Measurements from ENCODE around the gene LAMA5.

LAMA5 gene

GRCh38 chr20:62299666-62300236 lies 67.4 kb downstream of the LAMA5 start:
- Histone ChIP-seq H4K20me1 (peaks cover 14 to 22% (median 17%) of the 10 kb centered on the region in 11 experiments), H3K27me3 (no peaks in the 10 kb centered on the region), H3K9ac (0 out of 22 replicates have a peak overlapping the region, but pooled peaks of 1 of the 11 experiments have one; percentile 13), H3K27ac (no peak overlapping the region), H3K4me2 (no peak overlapping the region), H3K4me3 (no peak overlapping the region), H3K9me3 (replicated peaks in 1 of 11) (no peaks in the 10 kb centered on the region), H3K36me3 (peaks cover 10 to 37% (median 12%) of the 10 kb centered on the region in 11 experiments), H3K4me1 (peaks cover 16 to 48% (median 24%) of the 10 kb centered on the region in 10 experiments)
- no peak for TF ChIP-seq Cebpa-rat (IDR thresholded peaks at IDR 0.05)

GRCh38 chr20:62298577-62299249 lies 68.4 kb downstream of the LAMA5 start:
- 0 out of 22 replicates have a peak overlapping the region, but pooled peaks of 1 of the 11 experiments have one; percentile 19 for H3K9ac ChIP-seq
- no peak for TF ChIP-seq Cebpa-rat (IDR thresholded peaks at IDR 0.05)
- H3K9me3 ChIP-seq (replicated peaks in 1 of 11) = no peaks in the 10 kb centered on the region
- H4K20me1 ChIP-seq = peaks cover 4 to 11% (median 7%) of the 10 kb centered on the region in 11 experiments
- H3K27ac ChIP-seq = no peak overlapping the region
- no peak overlapping the region for H3K4me2 ChIP-seq
- H3K27me3 ChIP-seq = no peaks in the 10 kb centered on the region
- H3K4me1 ChIP-seq = peaks cover 17 to 48% (median 24%) of the 10 kb centered on the region in 10 experiments
- peaks cover 0 to 26% (median 2%) of the 10 kb centered on the region in 11 experiments; a peak in 14 of 22 replicates for H3K36me3 ChIP-seq
- H3K4me3 ChIP-seq = no peak overlapping the region

- peak overlapping the region in 3 of 11 experiments; percentile 8 to 14 (median 9); a peak in 2 of 22 replicates for H3K9ac ChIP-seq
- H3K4me1 ChIP-seq = peaks cover 27 to 59% (median 34%) of the 10 kb centered on the region in 10 experiments
- no peaks in the 10 kb centered on the region for H3K27me3 ChIP-seq
- H3K4me2 ChIP-seq = no peak overlapping the region
- no peak overlapping the region for H3K4me3 ChIP-seq
- no peaks in the 10 kb centered on the region for H3K9me3 ChIP-seq (replicated peaks in 1 of 11)
- H3K27ac ChIP-seq = no peak overlapping the region
- TF ChIP-seq Cebpa-rat (IDR thresholded peaks at IDR 0.05) = no peak
- peaks cover 0 to 26% (median 0%) of the 10 kb centered on the region in 11 experiments; a peak in 5 of 22 replicates for H3K36me3 ChIP-seq
- peaks cover 0 to 4% (median 0%) of the 10 kb centered on the region in 11 experiments; a peak in 1 of 22 replicates for H4K20me1 ChIP-seq
Observed at GRCh38 chr20:62297449-62298227, 69.5 kb downstream of the LAMA5 start.

GRCh38 chr20:62296724-62297448 lies 70.2 kb downstream of the LAMA5 start:
- TF ChIP-seq Cebpa-rat (IDR thresholded peaks at IDR 0.05) = no peak
- H4K20me1 ChIP-seq = peaks cover 0 to 4% (median 0%) of the 10 kb centered on the region in 11 experiments; a peak in 1 of 22 replicates
- no peaks in the 10 kb centered on the region for H3K9me3 ChIP-seq (replicated peaks in 1 of 11)
- H3K4me1 ChIP-seq = peaks cover 35 to 66% (median 42%) of the 10 kb centered on the region in 10 experiments
- H3K36me3 ChIP-seq = peaks cover 0 to 29% (median 1%) of the 10 kb centered on the region in 11 experiments; a peak in 6 of 22 replicates
- H3K4me3 ChIP-seq = no peak overlapping the region
- H3K27me3 ChIP-seq = no peaks in the 10 kb centered on the region
- H3K4me2 ChIP-seq = no peak overlapping the region
- H3K27ac ChIP-seq = no peak overlapping the region
- peak overlapping the region in 2 of 11 experiments; percentile 8 to 9; a peak in 2 of 22 replicates for H3K9ac ChIP-seq

GRCh38 chr20:62294516-62294915 lies 72.6 kb downstream of the LAMA5 start:
- Histone ChIP-seq H3K4me1 (peaks cover 38 to 68% (median 44%) of the 10 kb centered on the region in 10 experiments), H4K20me1 (peaks cover 0 to 4% (median 0%) of the 10 kb centered on the region in 11 experiments; a peak in 1 of 22 replicates), H3K27ac (peak overlapping the region in 10 of 11 experiments; percentile 43 to 74 (median 64); a peak in 18 of 22 replicates), H3K4me3 (peak overlapping the region in 1 of 10 experiments; percentile 23; a peak in 2 of 20 replicates), H3K36me3 (peaks cover 0 to 53% (median 6%) of the 10 kb centered on the region in 11 experiments; a peak in 10 of 22 replicates), H3K9ac (peak overlapping the region in 7 of 11 experiments; percentile 2 to 52 (median 37); a peak in 10 of 22 replicates), H3K4me2 (peak overlapping the region; percentile 68 to 90 (median 78)), H3K9me3 (replicated peaks in 1 of 11) (no peaks in the 10 kb centered on the region), H3K27me3 (no peaks in the 10 kb centered on the region)
- no peak for TF ChIP-seq Cebpa-rat (IDR thresholded peaks at IDR 0.05)

GRCh38 chr20:62293946-62294345 lies 73.2 kb downstream of the LAMA5 start:
- H3K9ac ChIP-seq = peak overlapping the region; percentile 11 to 52 (median 37); a peak in 17 of 22 replicates
- H3K4me1 ChIP-seq = peaks cover 38 to 68% (median 44%) of the 10 kb centered on the region in 10 experiments
- H3K36me3 ChIP-seq = peaks cover 0 to 59% (median 9%) of the 10 kb centered on the region in 11 experiments; a peak in 13 of 22 replicates
- H3K4me3 ChIP-seq = peak overlapping the region in 2 of 10 experiments; percentile 1; a peak in 1 of 20 replicates
- H3K4me2 ChIP-seq = peak overlapping the region; percentile 68 to 90 (median 78)
- peak overlapping the region; percentile 37 to 74 (median 63); a peak in 21 of 22 replicates for H3K27ac ChIP-seq
- H3K27me3 ChIP-seq = no peaks in the 10 kb centered on the region
- H4K20me1 ChIP-seq = peaks cover 0 to 4% (median 0%) of the 10 kb centered on the region in 11 experiments; a peak in 1 of 22 replicates
- H3K9me3 ChIP-seq (replicated peaks in 1 of 11) = no peaks in the 10 kb centered on the region
- TF ChIP-seq Cebpa-rat (IDR thresholded peaks at IDR 0.05) = no peak

- peaks cover 0 to 60% (median 9%) of the 10 kb centered on the region in 11 experiments; a peak in 13 of 22 replicates for H3K36me3 ChIP-seq
- H3K9ac ChIP-seq = peak overlapping the region in 8 of 11 experiments; percentile 11 to 52 (median 38); a peak in 11 of 22 replicates
- 0 out of 20 replicates have a peak overlapping the region, but pooled peaks of 1 of the 10 experiments have one; percentile 1 for H3K4me3 ChIP-seq
- peak overlapping the region; percentile 37 to 74 (median 63); a peak in 20 of 22 replicates for H3K27ac ChIP-seq
- no peak for TF ChIP-seq Cebpa-rat (IDR thresholded peaks at IDR 0.05)
- no peaks in the 10 kb centered on the region for H3K27me3 ChIP-seq
- H3K4me1 ChIP-seq = peaks cover 38 to 68% (median 44%) of the 10 kb centered on the region in 10 experiments
- H3K9me3 ChIP-seq (replicated peaks in 1 of 11) = no peaks in the 10 kb centered on the region
- H4K20me1 ChIP-seq = peaks cover 0 to 5% (median 0%) of the 10 kb centered on the region in 11 experiments; a peak in 3 of 22 replicates
- H3K4me2 ChIP-seq = peak overlapping the region; percentile 68 to 90 (median 78)
Observed at GRCh38 chr20:62293111-62293784, 73.9 kb downstream of the LAMA5 start.

Measured in BLaER1 treated with 17β-estradiol and CSF1 and Interleukin-3, amounts not matched to agents 10 nM and 100 nM (cell line).